Activated CD4-positive, alpha-beta T cell treated with anti-CD3 and anti-CD28 coated beads for 48 hours (primary cell): Measurements from ENCODE around the gene CYP2A6.
"Not testable (repeated sequence)": the region's sequence is repeated elsewhere in the genome, so short reads cannot be mapped to it uniquely, and the experiment has no call there.

Experiments used
- DNase-seq: peaks from one replicate; pipeline ENCODE4 v3.0.0-alpha.2; 2020

CYP2A6 gene

GRCh38 chr19:40815223-40815622 lies 35.0 kb downstream of the CYP2A6 start:
- no peak for DNase-seq

DNA sequence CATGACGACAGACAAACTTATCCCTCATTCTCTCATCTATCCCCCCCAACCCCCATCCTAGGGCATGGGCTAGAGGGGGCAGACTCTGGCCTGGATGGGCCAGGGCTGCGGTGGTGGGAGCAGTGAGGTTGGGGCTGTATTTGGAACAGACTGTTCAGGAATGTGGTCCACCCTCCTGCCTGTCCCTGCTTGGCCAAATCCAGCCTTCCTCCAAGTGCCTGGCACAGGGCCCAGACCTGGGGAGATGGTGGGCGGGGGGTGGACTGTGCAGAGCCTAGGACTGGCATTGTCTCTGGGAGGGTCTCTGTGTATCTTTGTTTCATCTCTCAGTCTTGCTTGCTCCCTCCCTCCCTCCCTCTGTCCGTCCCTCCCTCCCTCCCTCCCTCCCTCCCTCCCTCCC lies 37.1 kb downstream of the CYP2A6 start:
- DNase-seq, result no peak

- not testable (repeated sequence) for DNase-seq
Observed at GRCh38 chr19:40812571-40812970, 37.7 kb downstream of the CYP2A6 start.

- no peak for DNase-seq
Observed at GRCh38 chr19:40811478-40812341, 38.5 kb downstream of the CYP2A6 start.

DNA sequence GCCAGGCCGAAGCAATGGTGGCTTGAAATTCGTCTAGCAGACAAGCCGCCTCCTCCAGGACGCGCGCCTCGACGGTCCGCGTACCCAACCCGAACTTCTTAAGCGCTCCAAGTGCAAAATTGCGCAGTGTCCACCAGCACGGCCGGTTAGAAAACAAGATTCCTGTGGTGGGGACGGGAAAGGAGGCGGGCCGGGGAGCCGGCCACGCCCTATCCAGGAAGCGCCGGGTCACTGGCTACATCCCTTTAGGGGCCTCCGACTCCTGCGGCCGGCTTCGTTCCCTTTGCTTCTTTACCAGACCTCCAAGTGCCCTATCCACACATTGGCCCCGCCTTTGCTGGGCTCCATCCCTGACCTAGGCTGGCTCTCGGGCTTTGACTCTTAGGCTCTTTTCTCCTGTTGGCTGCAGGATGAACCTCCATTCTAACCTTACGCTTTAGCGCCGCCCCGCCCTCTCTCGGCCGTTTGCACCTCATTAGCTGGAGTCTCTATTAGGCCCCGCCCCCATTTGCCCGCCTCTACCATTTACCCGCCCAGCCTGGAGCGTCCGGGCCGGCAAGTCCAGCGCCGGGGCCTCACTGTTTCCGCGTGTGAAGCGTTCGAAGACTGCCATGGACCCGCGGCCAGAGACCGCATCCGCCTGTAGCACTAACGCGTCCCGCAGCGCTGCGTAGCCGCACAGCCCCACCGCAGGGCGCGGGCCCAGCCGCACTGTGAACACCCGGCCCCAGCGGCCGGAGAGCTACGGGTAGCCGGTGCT lies 39.4 kb downstream of the CYP2A6 start:
- DNase-seq, result peak; percentile 39

GRCh38 chr19:40810160-40810559 lies 40.1 kb downstream of the CYP2A6 start:
- DNase-seq, result no peak

- DNase-seq, result no peak
Observed at GRCh38 chr19:40809358-40810086, 40.7 kb downstream of the CYP2A6 start.

GRCh38 chr19:40808497-40808896 lies 41.8 kb downstream of the CYP2A6 start:
- no peak for DNase-seq

- no peak for DNase-seq
Observed at GRCh38 chr19:40808021-40808325, 42.3 kb downstream of the CYP2A6 start.

- peak; percentile 46 for DNase-seq
Observed at GRCh38 chr19:40807147-40808020, 42.9 kb downstream of the CYP2A6 start.

DNA sequence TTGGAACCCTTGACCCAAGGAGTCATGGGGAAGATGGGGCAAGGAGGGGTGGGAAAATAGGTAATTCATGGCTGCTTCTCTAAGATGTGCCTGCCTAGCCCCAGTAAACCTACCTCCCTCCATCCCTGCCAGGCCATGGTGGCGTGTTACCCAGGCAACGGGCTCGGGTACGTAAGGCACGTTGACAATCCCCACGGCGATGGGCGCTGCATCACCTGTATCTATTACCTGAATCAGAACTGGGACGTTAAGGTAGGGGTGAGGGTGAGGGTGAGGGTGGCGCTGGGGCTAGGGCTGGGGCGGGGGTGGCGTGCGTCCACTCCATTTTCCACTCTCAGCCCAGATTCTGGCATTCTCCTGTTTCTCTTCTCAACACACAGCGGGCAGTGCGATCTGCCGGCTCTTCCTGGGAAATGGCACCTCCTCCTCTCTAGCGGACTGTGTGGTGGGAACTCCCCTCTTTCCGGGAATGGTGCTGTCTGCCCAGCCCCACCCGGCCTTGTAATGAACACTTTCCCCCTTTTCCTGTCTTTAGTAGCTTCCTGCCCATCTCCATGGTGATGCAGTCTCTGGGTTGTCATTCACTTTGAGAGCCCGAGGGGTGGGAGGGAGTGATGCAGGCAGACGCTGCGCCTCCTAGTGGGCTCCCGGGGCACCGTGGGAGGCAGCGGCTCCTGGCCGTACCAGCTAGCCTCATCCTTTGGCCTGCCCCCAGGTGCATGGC lies 43.7 kb downstream of the CYP2A6 start:
- peak; percentile 88 for DNase-seq

GRCh38 chr19:40805258-40805868 lies 44.9 kb downstream of the CYP2A6 start:
- peak; percentile 42 for DNase-seq

- no peak for DNase-seq
Observed at GRCh38 chr19:40804783-40805242, 45.4 kb downstream of the CYP2A6 start.

DNA sequence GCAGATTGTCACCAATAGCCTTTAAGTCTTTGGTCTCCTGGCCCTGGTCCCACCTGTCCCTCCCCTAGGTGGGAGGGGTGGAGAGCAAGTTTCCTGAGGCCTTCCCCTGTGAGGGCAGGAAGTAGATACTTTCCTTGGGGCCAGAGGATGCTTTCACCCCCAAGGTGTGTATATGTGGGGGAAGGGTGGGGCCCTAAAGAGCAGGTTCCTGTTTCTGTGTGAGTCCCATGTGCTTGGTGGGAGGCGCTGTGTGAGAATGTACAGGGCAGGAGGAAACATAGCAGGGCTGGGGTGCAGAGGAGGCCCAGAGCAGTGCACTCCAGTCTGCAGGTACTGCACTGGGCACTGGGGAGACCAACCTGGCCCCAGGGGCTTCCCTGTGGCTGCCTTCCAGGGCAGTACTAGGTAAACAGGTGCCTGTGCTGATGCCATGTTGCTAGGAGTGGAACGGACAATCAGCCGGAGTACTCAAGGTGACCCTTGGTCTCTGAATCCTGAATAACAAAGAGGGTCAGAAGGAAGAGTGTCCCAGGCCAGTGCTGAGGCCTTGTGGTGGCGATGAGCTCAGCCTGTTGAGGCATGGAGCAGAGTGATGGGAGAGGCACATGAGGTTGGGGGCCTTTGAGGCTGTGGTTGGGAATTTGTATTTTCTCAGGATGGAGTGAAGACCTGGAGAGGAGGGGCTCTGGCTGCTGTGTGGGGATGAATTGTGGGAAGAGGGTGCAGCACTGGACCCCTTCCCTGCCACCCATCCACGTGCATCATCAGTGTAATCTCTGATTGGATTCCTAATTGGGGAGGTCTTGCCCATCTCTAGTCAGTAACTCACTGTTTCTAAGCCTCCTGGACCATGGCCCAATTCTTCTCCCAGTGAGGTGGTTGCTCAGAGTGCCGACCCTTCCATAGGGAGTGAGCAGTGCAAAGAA lies 46.1 kb downstream of the CYP2A6 start:
- DNase-seq, result peak; percentile 64

- DNase-seq, result no peak
Observed at GRCh38 chr19:40803170-40803856, 46.9 kb downstream of the CYP2A6 start.

DNA sequence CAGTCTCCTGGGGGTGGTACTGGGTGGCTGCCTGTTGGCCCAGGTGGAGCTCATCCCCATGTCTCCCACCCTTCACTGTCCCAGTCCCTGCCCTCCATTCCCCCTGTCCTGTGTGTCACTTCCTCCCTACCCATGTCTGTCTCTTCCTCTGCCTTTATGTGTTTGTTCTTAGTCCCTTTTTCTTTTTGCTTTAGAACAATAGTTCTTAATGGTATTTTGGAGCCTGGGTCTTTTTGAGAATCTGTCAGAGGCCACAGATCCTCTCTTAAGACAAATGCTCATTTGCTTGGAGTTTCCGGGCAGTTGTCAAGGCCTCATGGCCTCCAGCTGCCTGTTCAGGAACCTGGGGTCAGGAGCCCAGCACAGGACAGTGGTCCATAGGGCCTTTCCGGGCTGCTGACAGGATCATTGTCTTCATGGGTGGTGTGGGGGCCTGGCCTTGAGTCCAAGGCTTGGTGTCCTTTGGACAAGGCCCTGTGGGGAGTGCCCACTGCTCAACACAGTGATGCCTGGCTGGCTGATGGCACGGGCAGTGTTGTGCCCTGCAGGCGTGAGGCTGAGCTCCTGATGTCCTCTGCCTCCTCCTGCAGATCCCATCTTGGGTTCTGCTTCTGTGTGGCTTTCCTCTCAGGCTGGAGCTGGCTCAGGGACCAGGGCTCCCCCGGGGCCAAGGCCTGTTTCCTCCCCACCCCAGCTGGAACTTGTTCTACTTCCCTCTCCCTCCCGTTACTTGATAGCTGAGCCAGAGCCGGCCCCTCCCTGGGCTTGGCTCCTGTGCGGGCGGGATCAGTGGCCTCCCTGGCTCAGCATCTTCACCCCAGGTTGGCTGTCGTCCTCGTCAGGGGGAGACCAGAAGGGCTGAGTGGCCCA lies 47.7 kb downstream of the CYP2A6 start:
- no peak for DNase-seq

DNA sequence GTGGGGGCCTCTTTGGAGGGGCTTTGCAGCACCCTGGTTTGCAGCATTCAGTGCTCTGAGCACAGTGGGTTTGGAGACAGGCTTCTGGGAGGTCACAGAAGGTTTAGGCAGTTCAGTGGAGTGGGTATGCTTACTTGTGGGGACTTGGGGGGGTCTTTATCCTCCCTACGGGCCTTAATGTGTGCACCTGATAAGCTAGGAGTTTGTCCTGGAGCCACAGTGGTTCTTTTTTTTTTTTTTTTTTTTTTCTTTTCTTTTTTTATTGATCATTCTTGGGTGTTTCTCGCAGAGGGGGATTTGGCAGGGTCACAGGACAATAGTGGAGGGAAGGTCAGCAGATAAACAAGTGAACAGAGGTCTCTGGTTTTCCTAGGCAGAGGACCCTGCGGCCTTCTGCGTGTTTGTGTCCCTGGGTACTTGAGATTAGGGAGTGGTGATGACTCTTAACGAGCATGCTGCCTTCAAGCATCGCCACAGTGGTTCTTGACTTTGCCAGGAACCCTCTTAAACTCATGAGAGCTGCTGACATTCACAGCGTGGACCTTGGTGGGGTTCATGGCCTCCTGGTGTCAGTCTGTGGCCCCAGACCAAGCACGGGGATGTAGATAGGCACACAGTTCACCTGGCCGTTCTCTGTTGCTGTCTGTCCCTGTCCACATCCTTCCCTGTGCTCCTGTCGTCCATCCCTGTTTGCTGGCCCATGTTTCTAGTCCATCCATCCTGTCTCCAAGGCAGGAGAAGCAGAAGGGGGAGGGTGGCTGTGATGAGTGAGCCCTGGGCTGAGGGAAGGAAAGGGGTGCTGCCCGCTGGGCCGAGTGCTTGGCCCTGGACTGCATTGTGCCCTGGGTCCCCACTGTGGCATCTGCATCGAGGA lies 48.6 kb downstream of the CYP2A6 start:
- no peak for DNase-seq

GRCh38 chr19:40800997-40801377 lies 49.3 kb downstream of the CYP2A6 start:
- DNase-seq, result no peak
